Nephron (organoid): ENCODE measurements around the gene MAP7D3.

Source experiments
- H3K27ac Mint-ChIP-seq, 3 experiments: 2 replicates each; pipeline ENCODE4 v1.8.0; 2020; ENCODE audit warnings: mixed read lengths in 3 of 3, mild to moderate bottlenecking in 2 of 3, moderate library complexity in 1 of 3
- H3K27me3 Mint-ChIP-seq: 2 replicates; pipeline ENCODE4 v1.8.0; 2021; ENCODE audit warnings: low read depth, mild to moderate bottlenecking, moderate library complexity, mixed read lengths
- H3K36me3 Mint-ChIP-seq: 2 replicates; pipeline ENCODE4 v1.8.0; 2020; ENCODE audit warnings: low read depth, mixed read lengths
- H3K4me1 Mint-ChIP-seq: 2 replicates; pipeline ENCODE4 v1.8.0; 2020; ENCODE audit warnings: mixed read lengths
- H3K4me3 Mint-ChIP-seq, 3 experiments: 2 replicates each; pipeline ENCODE4 v1.8.0; 2020; ENCODE audit warnings: mild to moderate bottlenecking in 3 of 3, mixed read lengths in 3 of 3, moderate library complexity in 2 of 3
- H3K9me3 Mint-ChIP-seq: 2 replicates; pipeline ENCODE4 v1.8.0; 2020; ENCODE audit warnings: mixed read lengths
- CTCF ChIP-seq, 3 experiments: fragments of 200-600 bp; sonication (generic); IDR thresholded peaks; one replicate each; pipeline ENCODE4 v1.5.0; 2021; ENCODE audit warnings: antibody characterized with exemption in 3 of 3; ENCODE audit not compliant: unreplicated experiment in 3 of 3

The MAP7D3 gene

GRCh38 chrX:136260776-136261175 lies 9.6 kb upstream of the MAP7D3 start:
- Mint-ChIP-seq H3K27me3 (no peaks in the 10 kb centered on the region), H3K4me1 (no peaks in the 10 kb centered on the region), H3K9me3 (peaks cover 5% of the 10 kb centered on the region), H3K27ac (no peak overlapping the region), H3K4me3 (no peak overlapping the region), H3K36me3 (no peaks in the 10 kb centered on the region)
- no peak for TF ChIP-seq CTCF (IDR thresholded peaks at IDR 0.05; ENCODE audit: unreplicated experiment in 3 of 3)

GRCh38 chrX:136259543-136259942 lies 8.3 kb upstream of the MAP7D3 start:
- TF ChIP-seq CTCF (IDR thresholded peaks at IDR 0.05; ENCODE audit: unreplicated experiment in 3 of 3): no peak

DNA sequence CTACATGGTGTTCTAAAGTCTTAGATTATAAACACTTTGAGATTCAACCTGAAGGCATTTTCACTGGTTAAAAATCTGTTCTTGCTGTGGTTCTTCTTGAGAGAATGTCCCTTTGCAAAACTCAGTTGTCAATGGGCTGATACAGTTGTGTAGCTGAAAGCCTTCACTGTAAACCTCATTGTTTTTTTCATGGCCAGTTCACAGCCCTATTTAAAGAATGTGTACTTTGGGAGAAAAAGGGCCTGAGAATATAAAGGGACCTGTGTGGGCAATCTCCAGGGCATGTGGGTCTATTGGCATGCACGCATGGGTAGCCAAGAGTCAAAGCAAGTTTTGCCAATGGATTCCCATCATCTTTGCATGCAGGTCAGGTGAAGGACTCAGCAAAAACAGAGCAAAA lies 7.8 kb upstream of the MAP7D3 start:
- H3K36me3 Mint-ChIP-seq: no peaks in the 10 kb centered on the region
- no peak overlapping the region for H3K4me3 Mint-ChIP-seq
- TF ChIP-seq CTCF (IDR thresholded peaks at IDR 0.05; ENCODE audit: unreplicated experiment in 3 of 3): no peak

More at GRCh38 chrX:136259543-136259942, 8.3 kb upstream of the MAP7D3 start:
- H3K36me3 Mint-ChIP-seq: no peaks in the 10 kb centered on the region
- no peaks in the 10 kb centered on the region for H3K27me3 Mint-ChIP-seq
- no peak overlapping the region for H3K4me3 Mint-ChIP-seq
- no peaks in the 10 kb centered on the region for H3K4me1 Mint-ChIP-seq
- peaks cover 3% of the 10 kb centered on the region for H3K9me3 Mint-ChIP-seq
- peak overlapping the region in 1 of 3 experiments; percentile 82 for H3K27ac Mint-ChIP-seq

DNA sequence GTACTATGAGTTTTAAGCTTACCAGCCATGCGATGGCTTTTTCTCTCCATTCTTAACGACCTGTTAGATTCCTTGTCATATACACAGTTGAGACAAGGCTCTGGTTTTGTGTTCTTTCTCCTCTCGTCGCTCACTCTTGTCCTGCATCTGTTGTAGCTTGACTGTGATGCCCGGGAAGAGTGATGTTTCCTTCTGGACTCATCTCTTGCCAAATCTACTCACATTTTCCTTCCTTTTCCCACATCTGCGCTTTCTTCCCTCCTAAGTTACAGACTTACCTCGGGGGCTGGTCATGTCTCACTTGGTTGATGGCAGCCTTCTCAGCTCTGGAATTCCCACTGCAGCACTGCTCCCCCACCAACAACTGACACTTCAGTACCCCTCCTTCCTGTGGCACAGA lies 4.8 kb upstream of the MAP7D3 start:
- Mint-ChIP-seq H3K4me3 (no peak overlapping the region), H3K27ac (no peak overlapping the region), H3K4me1 (no peaks in the 10 kb centered on the region), H3K27me3 (no peaks in the 10 kb centered on the region), H3K9me3 (peaks cover 5% of the 10 kb centered on the region), H3K36me3 (no peaks in the 10 kb centered on the region)
- no peak for TF ChIP-seq CTCF (IDR thresholded peaks at IDR 0.05; ENCODE audit: unreplicated experiment in 3 of 3)

More for the DNA sequence above, 7.8 kb upstream of the MAP7D3 start:
- no peaks in the 10 kb centered on the region for H3K27me3 Mint-ChIP-seq
- H3K9me3 Mint-ChIP-seq: peaks cover 3% of the 10 kb centered on the region
- no peaks in the 10 kb centered on the region for H3K4me1 Mint-ChIP-seq
- H3K27ac Mint-ChIP-seq: no peak overlapping the region

GRCh38 chrX:136255541-136255940 lies 4.3 kb upstream of the MAP7D3 start:
- H3K27ac Mint-ChIP-seq: no peak overlapping the region
- peaks cover 5% of the 10 kb centered on the region for H3K9me3 Mint-ChIP-seq
- TF ChIP-seq CTCF (IDR thresholded peaks at IDR 0.05; ENCODE audit: unreplicated experiment in 3 of 3): no peak
- H3K36me3 Mint-ChIP-seq: no peaks in the 10 kb centered on the region
- H3K4me3 Mint-ChIP-seq: no peak overlapping the region
- no peaks in the 10 kb centered on the region for H3K4me1 Mint-ChIP-seq
- no peaks in the 10 kb centered on the region for H3K27me3 Mint-ChIP-seq

DNA sequence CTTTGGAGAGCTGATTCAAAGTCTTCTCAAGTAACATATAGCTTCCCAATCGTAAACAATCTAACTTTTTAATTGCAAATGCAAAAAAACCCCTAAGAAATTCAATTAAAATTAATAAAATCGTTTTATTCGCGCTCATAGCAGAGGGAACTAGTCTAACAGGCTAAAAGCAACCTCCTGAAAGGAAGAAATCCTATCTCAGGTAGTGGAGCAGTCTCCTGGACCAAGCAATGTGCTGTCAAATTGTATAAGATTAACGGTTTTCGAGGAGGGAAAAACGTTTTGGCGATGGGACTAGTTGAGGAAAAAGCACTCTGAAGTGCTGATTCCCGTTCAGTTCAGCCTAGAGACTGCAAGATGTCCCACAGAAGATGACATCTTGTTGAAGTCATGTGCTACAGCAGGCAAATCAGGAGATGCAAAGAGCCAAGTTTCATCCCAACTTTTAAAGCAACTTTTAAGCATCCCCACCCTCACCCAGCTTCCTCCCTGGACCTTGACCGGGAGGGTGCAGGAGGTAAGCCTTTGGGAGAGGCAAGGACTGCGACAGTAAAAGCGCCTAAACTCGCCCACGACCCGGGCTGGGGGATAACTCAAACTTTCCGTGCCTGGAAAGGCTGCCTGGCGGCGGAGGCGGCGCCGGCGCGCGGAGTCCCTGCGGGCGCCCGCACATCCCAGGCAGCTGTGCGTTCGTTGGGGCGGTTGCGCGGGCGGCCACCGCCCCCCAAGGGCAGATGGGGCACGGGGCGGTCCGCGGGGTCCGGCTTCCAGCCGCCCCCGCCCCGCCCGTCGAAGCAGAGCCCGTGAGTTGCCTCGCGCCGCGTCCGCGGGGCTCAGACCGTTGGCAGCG lies 784 bp downstream of the MAP7D3 start:
- no peaks in the 10 kb centered on the region for H3K4me1 Mint-ChIP-seq
- H3K36me3 Mint-ChIP-seq: no peaks in the 10 kb centered on the region
- H3K27me3 Mint-ChIP-seq: no peaks in the 10 kb centered on the region
- peaks cover 2% of the 10 kb centered on the region for H3K9me3 Mint-ChIP-seq
- TF ChIP-seq CTCF (IDR thresholded peaks at IDR 0.05; ENCODE audit: unreplicated experiment in 3 of 3): no peak
- H3K27ac Mint-ChIP-seq: peak overlapping the region in 1 of 3 experiments; percentile 73
- H3K4me3 Mint-ChIP-seq: peak overlapping the region; percentile 79 to 88 (median 85)
